KG1 (cell line): ENCODE results near the gene RRAD.

Source experiments
- DNase-seq: peaks from one replicate; lab custom pipeline; 2025; lab: John Stamatoyannopoulos, UW

The RRAD gene

GRCh38 chr16:66881014-66881417 lies 44.3 kb downstream of the RRAD start:
- peak; percentile 12 for DNase-seq

DNA sequence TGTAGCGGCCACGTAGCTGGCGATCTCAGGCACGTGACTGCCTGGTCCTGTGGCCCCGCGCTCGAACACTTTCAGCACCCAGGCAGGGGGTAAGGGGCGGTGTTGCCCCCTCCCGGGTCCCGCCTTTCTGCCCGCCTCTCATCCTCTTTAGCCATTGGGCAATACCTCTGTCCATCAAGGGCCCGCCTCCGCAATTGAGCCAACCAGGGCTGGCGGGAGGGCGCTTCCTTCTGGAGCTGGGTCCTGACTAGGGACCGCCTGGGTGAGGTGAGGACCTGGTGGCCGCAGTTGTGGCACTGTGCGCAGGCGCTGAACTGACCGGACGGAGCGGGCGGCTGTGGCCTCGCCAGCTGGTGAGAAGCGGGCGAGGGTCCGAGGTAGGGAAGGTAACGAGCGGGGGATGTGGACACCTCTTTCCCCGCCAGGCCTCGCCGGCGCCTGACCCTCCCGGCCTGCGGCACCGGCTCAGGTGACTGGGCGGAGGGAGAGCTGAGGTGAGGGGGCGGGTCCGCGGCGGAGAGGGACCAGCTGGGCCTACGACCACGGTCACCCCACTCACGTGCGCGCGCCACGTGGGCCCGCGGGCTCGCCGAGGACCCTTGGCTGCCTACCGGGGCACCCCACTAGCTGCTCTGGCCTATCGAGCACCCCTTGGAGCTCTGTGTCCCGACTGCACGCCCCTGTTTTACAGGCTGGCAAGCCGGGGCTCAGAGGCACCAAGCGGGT lies 44.9 kb downstream of the RRAD start, which contains the start of gene PDP2:
PDP2 (plus strand) TSS at position 228 of the 726 bp plus-strand sequence. CDS start 3,770 bp downstream, outside the sequence.
- DNase-seq = peak; percentile 89

GRCh38 chr16:66878067-66878466 lies 47.3 kb downstream of the RRAD start:
- peak; percentile 32 for DNase-seq

DNA sequence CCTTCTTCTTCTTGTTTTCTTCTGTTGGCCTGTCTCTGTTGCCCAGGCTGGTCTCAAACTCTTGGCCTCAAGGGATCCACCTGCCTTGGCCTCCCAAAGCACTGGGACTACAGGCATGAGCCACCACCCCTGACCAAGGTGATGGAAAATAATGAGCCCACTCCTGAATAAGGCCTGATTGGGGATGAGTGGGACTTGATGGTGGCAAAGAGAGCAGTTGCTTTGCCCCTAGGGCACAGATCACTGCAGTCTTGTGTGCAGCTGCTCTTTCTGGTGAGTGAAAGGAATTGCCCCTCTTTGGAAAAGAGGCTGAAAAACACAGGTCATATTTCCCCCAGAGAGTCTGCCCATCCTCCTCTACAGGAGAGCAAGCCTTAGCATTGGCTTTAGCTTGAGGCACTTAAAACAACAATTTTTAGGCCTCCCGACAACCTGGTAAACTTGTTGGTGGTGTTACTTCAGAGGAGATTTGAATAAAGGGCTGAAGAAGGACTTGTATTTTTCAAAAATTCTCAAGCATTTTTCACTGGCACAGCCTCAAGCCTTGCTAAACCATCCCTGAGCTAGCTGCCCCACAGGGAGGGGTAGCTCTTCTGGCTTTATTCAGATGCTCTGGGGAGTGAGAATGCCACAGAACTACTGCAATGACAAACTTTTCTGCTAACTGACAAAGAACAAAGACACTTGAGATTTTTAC lies 51.1 kb downstream of the RRAD start:
- DNase-seq = peak; percentile 27

- DNase-seq = no peak
Measured at GRCh38 chr16:66873685-66874055, 51.7 kb downstream of the RRAD start.

DNA sequence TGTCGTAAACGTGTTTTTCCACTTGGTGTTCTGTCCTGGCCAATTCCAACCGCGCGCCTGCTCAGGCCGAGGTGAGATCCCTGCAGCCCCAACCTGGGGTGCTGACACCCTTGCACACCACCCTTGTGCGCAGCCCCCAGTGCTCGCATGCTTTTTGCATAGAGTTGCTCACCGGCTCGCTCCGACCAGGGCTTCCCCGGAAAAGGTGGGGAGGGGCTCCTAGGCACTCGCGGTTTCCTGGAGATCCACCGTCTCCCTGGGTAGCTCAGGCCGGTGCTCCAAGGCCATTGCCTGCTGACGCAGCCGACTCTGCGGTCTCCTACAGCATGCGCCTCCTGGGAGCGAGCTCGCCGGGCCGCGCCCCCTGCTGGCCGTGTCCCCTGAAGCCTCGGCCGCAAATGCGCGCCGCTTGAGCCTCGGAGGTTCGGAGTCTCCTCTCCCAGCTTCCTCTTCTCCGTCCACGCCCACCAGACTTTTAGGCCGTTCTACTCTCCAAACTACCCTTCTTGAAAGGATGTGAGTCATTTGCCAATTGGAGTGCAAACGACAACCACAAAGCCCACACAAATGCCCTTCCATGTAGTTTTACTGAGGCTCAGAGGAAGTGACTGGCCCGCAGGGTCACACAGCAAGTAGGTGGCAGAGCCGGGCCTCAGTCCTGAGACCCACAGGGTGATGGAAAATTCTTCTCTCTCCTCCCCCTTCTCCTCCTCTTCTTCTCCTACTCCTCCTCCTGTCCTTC lies 52.2 kb downstream of the RRAD start:
- DNase-seq = peak; percentile 98

DNA sequence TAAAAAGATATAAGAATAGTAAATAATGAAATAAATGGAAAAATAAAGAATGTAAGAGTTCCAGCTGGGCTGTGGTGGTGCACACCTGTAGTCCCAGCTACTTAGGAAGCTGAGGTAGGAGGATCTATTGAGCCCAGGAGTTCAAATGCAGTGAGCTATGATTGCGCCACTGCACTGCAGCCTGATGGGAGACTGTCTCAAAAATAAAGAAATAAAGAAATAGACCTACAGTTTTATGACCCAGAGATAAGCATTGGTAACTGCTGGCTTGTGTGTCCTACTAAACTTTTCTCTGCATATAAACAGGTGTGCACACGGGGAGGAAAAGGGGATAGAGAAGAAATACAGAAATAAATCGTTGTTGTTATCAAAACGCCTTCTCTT lies 52.8 kb downstream of the RRAD start:
- DNase-seq = no peak

DNA sequence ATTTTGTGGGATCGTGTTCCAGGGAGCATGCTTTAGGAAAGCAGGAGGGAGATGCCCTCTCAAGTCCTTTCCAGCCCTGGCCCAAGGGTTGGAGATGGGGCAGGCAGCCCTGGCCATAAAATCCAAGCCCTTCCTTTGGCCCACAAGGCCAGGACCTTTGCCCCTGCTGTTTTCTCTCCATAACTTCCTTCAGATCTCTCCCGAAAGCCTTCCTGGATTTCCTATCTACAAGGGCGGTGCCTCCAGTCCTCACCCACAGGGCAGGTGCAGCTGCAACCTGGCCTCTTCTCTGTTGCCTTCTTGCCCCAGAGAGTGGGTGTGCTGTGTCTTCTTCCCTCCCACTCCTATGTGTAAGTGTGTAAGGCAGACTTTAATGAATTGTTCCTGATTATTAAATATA lies 53.5 kb downstream of the RRAD start:
- no peak for DNase-seq
